Effector memory CD8-positive, alpha-beta T cell (primary cell): ENCODE measurements around the gene NDST1.
A peak's percentile ranks its signal among the peaks of the same experiment; 100 is the strongest.

Source experiments
- ATAC-seq: fragments of 150-1000 bp; cut with Tn5 transposase; replicated peaks from 2 replicates; pipeline ENCODE4 v1.10.0; 2021; ENCODE audit warnings: mild to moderate bottlenecking, moderate library complexity
- DNase-seq, 3 experiments: peaks; one replicate each; pipeline ENCODE4 v3.0.0; 2021
- H3K27ac Mint-ChIP-seq, 2 donors: one replicate each; pipeline ENCODE4 v1.8.0; 2022; ENCODE audit warnings: mild to moderate bottlenecking in 2 of 2, mixed read lengths in 2 of 2, moderate library complexity in 2 of 2
- H3K27me3 Mint-ChIP-seq, 2 donors: one replicate each; pipeline ENCODE4 v1.8.0; 2022; ENCODE audit warnings: mixed read lengths in 2 of 2
- H3K36me3 Mint-ChIP-seq: one replicate; pipeline ENCODE4 v1.8.0; 2022; ENCODE audit warnings: mild to moderate bottlenecking, moderate library complexity, mixed read lengths; ENCODE audit not compliant: insufficient read depth
- H3K4me1 Mint-ChIP-seq, 2 donors: one replicate each; pipeline ENCODE4 v1.8.0; 2022; ENCODE audit warnings: low read depth in 2 of 2, mixed read lengths in 2 of 2
- H3K4me3 Mint-ChIP-seq, 2 donors: one replicate each; pipeline ENCODE4 v1.8.0; 2022; ENCODE audit warnings: mild to moderate bottlenecking in 2 of 2, mixed read lengths in 2 of 2, moderate library complexity in 2 of 2
- H3K9me3 Mint-ChIP-seq, 2 donors: one replicate each; pipeline ENCODE4 v1.8.0; 2022; ENCODE audit warnings: mixed read lengths in 2 of 2

NDST1 gene

DNA sequence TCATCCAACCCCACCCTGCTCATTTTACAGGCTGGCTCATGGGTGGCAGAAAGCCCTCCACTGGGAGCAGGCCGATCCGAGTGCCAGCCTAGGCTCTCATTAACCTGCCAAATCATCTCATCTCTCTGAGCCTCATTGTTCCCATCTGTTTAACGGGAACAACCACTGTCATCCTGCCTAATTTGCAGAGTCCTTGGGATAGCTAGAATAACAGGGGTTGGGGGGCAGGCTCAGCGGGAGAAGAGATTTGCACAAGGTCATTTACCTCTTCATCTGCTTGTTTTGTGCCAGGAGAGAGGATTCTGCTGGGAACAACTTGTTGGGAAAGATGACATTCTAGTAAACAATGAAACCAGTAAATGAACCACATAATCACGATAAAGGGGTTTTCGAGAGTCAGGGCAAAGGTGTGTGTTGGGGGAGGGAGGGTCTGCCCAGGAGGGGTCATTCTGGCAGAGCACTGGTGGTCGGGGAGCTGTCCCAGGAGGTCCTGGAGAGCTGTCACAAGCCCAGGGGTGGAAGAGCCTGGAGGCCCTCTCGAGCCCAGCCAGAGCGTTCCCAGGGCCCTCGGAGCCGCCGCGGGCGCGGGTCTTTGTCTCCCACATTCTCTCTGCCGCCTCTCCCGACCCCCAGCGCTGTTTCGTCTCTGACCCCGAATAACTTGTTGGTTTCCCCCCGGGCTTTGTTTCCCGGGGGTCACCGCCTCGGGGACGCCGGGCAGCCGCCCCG lies 22.8 kb upstream of the NDST1 start:
- Mint-ChIP-seq H3K4me1 (peaks cover 3 to 7% of the 10 kb centered on the region in 2 donors), H3K27me3 (peaks cover 17 to 24% of the 10 kb centered on the region in 2 donors), H3K4me3 (peak overlapping the region; percentile 76 to 81), H3K9me3 (no peaks in the 10 kb centered on the region), H3K36me3 (peaks cover 5% of the 10 kb centered on the region), H3K27ac (peak overlapping the region; percentile 72 to 87)
- no peak for DNase-seq
- ATAC-seq = no peak

DNA sequence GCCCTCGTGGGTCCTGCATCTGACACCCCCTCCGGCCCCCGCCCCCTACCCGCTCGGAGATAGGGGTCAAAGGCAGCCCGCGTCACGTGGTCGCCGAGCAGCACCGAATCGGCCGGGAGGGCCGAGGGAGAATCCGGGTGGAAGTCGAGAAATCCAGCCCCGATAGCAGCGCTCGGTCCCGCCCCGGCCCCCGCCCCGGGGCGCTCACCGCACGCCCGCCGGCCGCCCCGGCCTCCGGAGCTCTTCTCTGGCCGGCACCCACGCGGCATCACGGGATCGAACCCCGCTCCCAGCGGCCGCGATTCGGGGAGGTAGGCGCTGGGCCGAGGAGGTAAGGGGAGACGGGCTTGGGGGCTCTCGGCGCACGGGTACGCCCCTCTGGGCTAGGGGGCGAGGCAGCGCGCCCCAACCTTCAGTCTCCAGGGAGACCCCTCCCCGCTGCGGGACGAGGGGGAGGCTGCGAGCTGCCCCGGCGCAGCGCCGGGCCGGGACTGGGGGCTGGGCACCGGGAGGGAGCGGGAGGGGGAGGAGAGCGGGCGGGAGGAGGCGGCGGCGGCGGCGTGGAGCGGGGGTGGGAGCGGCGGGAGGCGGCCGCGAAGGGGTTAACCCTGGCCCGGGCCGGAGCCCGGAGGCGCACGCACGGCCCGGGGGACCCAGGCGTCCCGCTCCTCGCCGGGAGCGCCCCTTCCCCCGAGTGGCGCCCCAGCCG lies 22.1 kb upstream of the NDST1 start:
- H3K27ac Mint-ChIP-seq = peak overlapping the region in 1 of 2 donors; percentile 72
- ATAC-seq (peak; percentile 47), DNase-seq (peak in 1 of 3 experiments; percentile 3)
- peaks cover 17 to 29% of the 10 kb centered on the region in 2 donors for H3K27me3 Mint-ChIP-seq
- H3K4me3 Mint-ChIP-seq = peak overlapping the region; percentile 76 to 81
- peaks cover 5% of the 10 kb centered on the region for H3K36me3 Mint-ChIP-seq
- H3K4me1 Mint-ChIP-seq = peaks cover 3 to 7% of the 10 kb centered on the region in 2 donors
- no peaks in the 10 kb centered on the region for H3K9me3 Mint-ChIP-seq

- peaks cover 5% of the 10 kb centered on the region for H3K36me3 Mint-ChIP-seq
- DNase-seq (peak; percentile 25 to 46 (median 42)), ATAC-seq (peak; percentile 68)
- H3K27me3 Mint-ChIP-seq = peaks cover 17 to 35% of the 10 kb centered on the region in 2 donors
- peak overlapping the region in 1 of 2 donors; percentile 70 for H3K27ac Mint-ChIP-seq
- H3K4me3 Mint-ChIP-seq = peak overlapping the region; percentile 55 to 57
- H3K4me1 Mint-ChIP-seq = peaks cover 3 to 7% of the 10 kb centered on the region in 2 donors
- H3K9me3 Mint-ChIP-seq = no peaks in the 10 kb centered on the region
These were observed 21.3 kb upstream of the NDST1 start for GRCh38 chr5:150486402-150487198.

- Mint-ChIP-seq H3K4me1 (peaks cover 3 to 7% of the 10 kb centered on the region in 2 donors), H3K36me3 (peaks cover 8% of the 10 kb centered on the region), H3K27me3 (peaks cover 17 to 36% of the 10 kb centered on the region in 2 donors), H3K27ac (peak overlapping the region in 1 of 2 donors; percentile 70), H3K9me3 (no peaks in the 10 kb centered on the region), H3K4me3 (peak overlapping the region; percentile 55 to 57)
- ATAC-seq = no peak
- DNase-seq = no peak
These were observed 20.5 kb upstream of the NDST1 start for GRCh38 chr5:150487199-150488061.

GRCh38 chr5:150488519-150489359 lies 19.2 kb upstream of the NDST1 start:
- no peak overlapping the region for H3K27ac Mint-ChIP-seq
- peaks cover 3 to 7% of the 10 kb centered on the region in 2 donors for H3K4me1 Mint-ChIP-seq
- H3K4me3 Mint-ChIP-seq = no peak overlapping the region
- no peaks in the 10 kb centered on the region for H3K9me3 Mint-ChIP-seq
- H3K36me3 Mint-ChIP-seq = peaks cover 11% of the 10 kb centered on the region
- DNase-seq (no peak), ATAC-seq (no peak)
- peaks cover 17 to 34% of the 10 kb centered on the region in 2 donors for H3K27me3 Mint-ChIP-seq

GRCh38 chr5:150489360-150490295 lies 18.3 kb upstream of the NDST1 start:
- peaks cover 17 to 34% of the 10 kb centered on the region in 2 donors for H3K27me3 Mint-ChIP-seq
- H3K9me3 Mint-ChIP-seq = no peaks in the 10 kb centered on the region
- H3K27ac Mint-ChIP-seq = no peak overlapping the region
- H3K36me3 Mint-ChIP-seq = peaks cover 11% of the 10 kb centered on the region
- DNase-seq = no peak
- ATAC-seq = no peak
- no peak overlapping the region for H3K4me3 Mint-ChIP-seq
- H3K4me1 Mint-ChIP-seq = peaks cover 3 to 7% of the 10 kb centered on the region in 2 donors

GRCh38 chr5:150490296-150490669 lies 17.6 kb upstream of the NDST1 start:
- ATAC-seq (no peak), DNase-seq (no peak)
- no peaks in the 10 kb centered on the region for H3K9me3 Mint-ChIP-seq
- no peak overlapping the region for H3K27ac Mint-ChIP-seq
- no peak overlapping the region for H3K4me3 Mint-ChIP-seq
- peaks cover 11% of the 10 kb centered on the region for H3K36me3 Mint-ChIP-seq
- H3K27me3 Mint-ChIP-seq = peaks cover 13 to 34% of the 10 kb centered on the region in 2 donors
- H3K4me1 Mint-ChIP-seq = peaks cover 0 to 6% of the 10 kb centered on the region in 2 donors

GRCh38 chr5:150490754-150491153 lies 17.2 kb upstream of the NDST1 start:
- Mint-ChIP-seq H3K27ac (no peak overlapping the region), H3K36me3 (peaks cover 11% of the 10 kb centered on the region), H3K27me3 (peaks cover 12 to 34% of the 10 kb centered on the region in 2 donors), H3K9me3 (no peaks in the 10 kb centered on the region), H3K4me3 (no peak overlapping the region), H3K4me1 (peaks cover 0 to 6% of the 10 kb centered on the region in 2 donors)
- no peak for DNase-seq
- no peak for ATAC-seq

DNA sequence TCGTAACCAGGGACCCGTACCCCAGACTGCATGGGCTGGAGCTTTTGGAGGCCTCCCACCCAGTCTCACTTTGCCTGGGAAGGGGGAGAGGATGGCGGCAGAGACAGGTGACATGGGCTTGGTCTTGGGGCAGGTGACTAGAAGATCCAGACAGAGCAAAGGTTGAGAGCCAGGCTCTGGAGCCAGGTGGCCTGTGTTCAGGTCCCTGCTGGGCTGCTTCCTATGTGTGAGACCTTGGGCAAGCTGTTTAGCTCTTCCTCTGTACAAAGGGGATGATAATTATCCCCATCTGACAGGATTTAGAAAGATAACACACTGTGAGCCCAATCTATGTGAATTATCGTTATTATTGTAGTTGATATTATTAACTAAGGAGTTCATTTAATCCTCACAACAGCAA lies 16.1 kb upstream of the NDST1 start:
- H3K9me3 Mint-ChIP-seq = no peaks in the 10 kb centered on the region
- H3K27ac Mint-ChIP-seq = no peak overlapping the region
- peaks cover 11% of the 10 kb centered on the region for H3K36me3 Mint-ChIP-seq
- peaks cover 0 to 5% of the 10 kb centered on the region in 2 donors for H3K4me1 Mint-ChIP-seq
- no peak for ATAC-seq
- peaks cover 12 to 34% of the 10 kb centered on the region in 2 donors for H3K27me3 Mint-ChIP-seq
- H3K4me3 Mint-ChIP-seq = no peak overlapping the region
- DNase-seq = no peak

DNA sequence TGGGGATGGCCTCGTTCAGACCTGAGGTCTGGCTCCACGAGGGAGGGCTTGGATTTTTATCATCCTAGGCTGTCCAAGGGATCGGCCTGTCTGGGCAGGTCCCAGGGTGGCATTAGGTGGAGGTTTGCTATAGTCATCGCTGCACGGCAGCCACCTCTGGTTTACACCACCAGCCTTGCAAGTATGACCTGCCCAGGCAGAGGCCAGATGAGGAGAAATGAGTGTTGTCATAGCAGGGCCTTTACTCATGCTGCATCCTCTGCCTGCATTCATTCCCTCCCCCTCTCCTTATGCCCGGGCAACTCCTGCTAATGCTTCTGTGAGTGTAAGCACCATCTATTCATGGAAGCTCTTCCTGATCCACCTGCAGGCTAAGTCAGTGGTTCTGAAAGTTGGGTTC lies 15.3 kb upstream of the NDST1 start:
- H3K27me3 Mint-ChIP-seq = peaks cover 6 to 30% of the 10 kb centered on the region in 2 donors
- no peak overlapping the region for H3K4me3 Mint-ChIP-seq
- ATAC-seq = no peak
- DNase-seq = no peak
- peaks cover 6% of the 10 kb centered on the region for H3K36me3 Mint-ChIP-seq
- H3K27ac Mint-ChIP-seq = no peak overlapping the region
- H3K9me3 Mint-ChIP-seq = no peaks in the 10 kb centered on the region
- peaks cover 0 to 1% of the 10 kb centered on the region in 2 donors for H3K4me1 Mint-ChIP-seq

DNA sequence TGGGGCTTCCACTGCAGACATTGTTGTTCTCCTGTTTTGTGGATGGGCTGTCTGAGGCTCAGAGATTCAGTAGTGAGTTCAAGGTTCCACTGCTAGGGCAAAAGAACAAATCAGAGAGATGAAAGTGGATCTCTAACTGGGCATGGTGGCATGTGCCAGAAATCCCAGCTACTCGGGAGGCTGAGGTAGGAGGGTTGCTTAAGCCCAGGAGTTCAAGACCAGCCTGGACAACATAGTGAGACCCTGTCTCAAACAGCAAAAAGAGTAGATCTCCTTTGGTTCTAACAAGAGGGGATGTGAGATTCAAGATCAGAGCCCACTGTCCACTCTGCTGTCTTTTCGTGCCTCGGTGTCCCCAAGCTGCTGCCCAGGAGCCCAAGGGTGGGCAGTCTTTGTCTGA lies 11.8 kb upstream of the NDST1 start:
- Mint-ChIP-seq H3K4me1 (peaks cover 0 to 3% of the 10 kb centered on the region in 2 donors), H3K27me3 (peaks cover 0 to 18% of the 10 kb centered on the region in 2 donors), H3K36me3 (peaks cover 10% of the 10 kb centered on the region), H3K9me3 (no peaks in the 10 kb centered on the region), H3K4me3 (no peak overlapping the region), H3K27ac (no peak overlapping the region)
- ATAC-seq (no peak), DNase-seq (no peak)
